Measurements from ENCODE around the gene SMIM45.

Gene SMIM45

GRCh38 chr22:41952713-41953112 is 763 bp downstream of the SMIM45 start:
- Histone ChIP-seq H3K4me3 (ENCODE audit: low read depth in 1 of 2, low read length in 2 of 2) (no peak overlapping the region), H4K20me1 (ENCODE audit: insufficient read depth, low read length) (peaks cover 4% of the 10 kb centered on the region; the same call in 1 of the 2 replicates), H3K4me1 (ENCODE audit: insufficient read depth, low read length) (peaks cover 21% of the 10 kb centered on the region)

GRCh38 chr22:41957941-41958556 is 6.1 kb downstream of the SMIM45 start:
- Histone ChIP-seq H4K20me1 (ENCODE audit: insufficient read depth, low read length) (peaks cover 4% of the 10 kb centered on the region; the same call in 1 of the 2 replicates), H3K79me2 (ENCODE audit: insufficient read depth, low read length) (no peaks in the 10 kb centered on the region), H3K36me3 (ENCODE audit: insufficient read depth, low read length) (no peaks in the 10 kb centered on the region), H3K9ac (ENCODE audit: low read depth, low read length) (no peak overlapping the region), H3K4me3 (ENCODE audit: low read depth in 1 of 2, low read length in 2 of 2) (no peak overlapping the region), H3K4me2 (ENCODE audit: insufficient read depth, low read length) (no peak overlapping the region), H3K27ac (ENCODE audit: low read length) (no peak overlapping the region), H3K27me3 (ENCODE audit: insufficient read depth, low read length, poor library complexity) (no peaks in the 10 kb centered on the region), H3K4me1 (ENCODE audit: insufficient read depth, low read length) (0 out of 2 replicates have a peak, but pooled peaks cover 5% of the 10 kb centered on the region), H2AFZ (ENCODE audit: low read depth, low read length) (no peak overlapping the region), H3K9me3 (ENCODE audit: insufficient read depth, low read length, severe bottlenecking) (no peaks in the 10 kb centered on the region)
- DNase-seq: no peak
- ATAC-seq (ENCODE audit: insufficient read depth, low read depth): no peak; the same call in 2 of the 3 replicates
- TF ChIP-seq CTCF (IDR thresholded peaks at IDR 0.05; ENCODE audit: borderline replicate concordance, extremely low read depth, low read length, poor library complexity, severe bottlenecking) (no peak), EZH2 (IDR thresholded peaks at IDR 0.05; ENCODE audit: borderline replicate concordance, low read depth, low read length, severe bottlenecking) (no peak)

More at GRCh38 chr22:41952713-41953112, 763 bp downstream of the SMIM45 start:
- H3K27ac ChIP-seq (ENCODE audit: low read length): no peak overlapping the region
- H3K9me3 ChIP-seq (ENCODE audit: insufficient read depth, low read length, severe bottlenecking): no peaks in the 10 kb centered on the region
- TF ChIP-seq CTCF (IDR thresholded peaks at IDR 0.05; ENCODE audit: borderline replicate concordance, extremely low read depth, low read length, poor library complexity, severe bottlenecking) (no peak), EZH2 (IDR thresholded peaks at IDR 0.05; ENCODE audit: borderline replicate concordance, low read depth, low read length, severe bottlenecking) (no peak)
- peaks cover 9% of the 10 kb centered on the region for H3K79me2 ChIP-seq (ENCODE audit: insufficient read depth, low read length)
- no peak overlapping the region for H3K4me2 ChIP-seq (ENCODE audit: insufficient read depth, low read length)
- no peak overlapping the region for H3K9ac ChIP-seq (ENCODE audit: low read depth, low read length)
- DNase-seq: no peak
- no peak for ATAC-seq (ENCODE audit: insufficient read depth, low read depth)
- no peak overlapping the region for H2AFZ ChIP-seq (ENCODE audit: low read depth, low read length)
- H3K27me3 ChIP-seq (ENCODE audit: insufficient read depth, low read length, poor library complexity): no peaks in the 10 kb centered on the region
- no peaks in the 10 kb centered on the region for H3K36me3 ChIP-seq (ENCODE audit: insufficient read depth, low read length)

GRCh38 chr22:41963453-41964111 is 11.6 kb downstream of the SMIM45 start:
- Histone ChIP-seq H3K36me3 (ENCODE audit: insufficient read depth, low read length) (no peaks in the 10 kb centered on the region), H2AFZ (ENCODE audit: low read depth, low read length) (no peak overlapping the region), H3K4me1 (ENCODE audit: insufficient read depth, low read length) (0 out of 2 replicates have a peak, but pooled peaks cover 5% of the 10 kb centered on the region), H3K79me2 (ENCODE audit: insufficient read depth, low read length) (no peaks in the 10 kb centered on the region), H3K4me3 (ENCODE audit: low read depth in 1 of 2, low read length in 2 of 2) (no peak overlapping the region), H4K20me1 (ENCODE audit: insufficient read depth, low read length) (no peaks in the 10 kb centered on the region), H3K4me2 (ENCODE audit: insufficient read depth, low read length) (no peak overlapping the region), H3K27ac (ENCODE audit: low read length) (no peak overlapping the region), H3K9ac (ENCODE audit: low read depth, low read length) (no peak overlapping the region), H3K9me3 (ENCODE audit: insufficient read depth, low read length, severe bottlenecking) (no peaks in the 10 kb centered on the region), H3K27me3 (ENCODE audit: insufficient read depth, low read length, poor library complexity) (no peaks in the 10 kb centered on the region)
- no peak for DNase-seq
- ATAC-seq (ENCODE audit: insufficient read depth, low read depth): no peak
- TF ChIP-seq CTCF (IDR thresholded peaks at IDR 0.05; ENCODE audit: borderline replicate concordance, extremely low read depth, low read length, poor library complexity, severe bottlenecking) (no peak), EZH2 (IDR thresholded peaks at IDR 0.05; ENCODE audit: borderline replicate concordance, low read depth, low read length, severe bottlenecking) (no peak)

Data from DND-41 (cell line).